DMS53 treated with DMSO at 0.1 percent for 48 hours (cell line): Measurements from ENCODE around the gene GGCX.

Source experiments
- DNase-seq: peaks from one replicate; lab custom pipeline; 2025; ENCODE audit not compliant: unreplicated experiment; lab: John Stamatoyannopoulos, UW

GGCX gene

GRCh38 chr2:85594715-85595300 is 33.5 kb upstream of the GGCX start:
- DNase-seq = no peak

GRCh38 chr2:85593023-85593422 is 31.7 kb upstream of the GGCX start:
- DNase-seq = no peak

- peak; percentile 50 for DNase-seq
These were observed 31.0 kb upstream of the GGCX start for GRCh38 chr2:85592299-85592698.

GRCh38 chr2:85591563-85591962 is 30.3 kb upstream of the GGCX start:
- no peak for DNase-seq

- peak; percentile 16 for DNase-seq
These were observed 29.7 kb upstream of the GGCX start for GRCh38 chr2:85590950-85591349.

- peak; percentile 96 for DNase-seq
These were observed 28.9 kb upstream of the GGCX start for GRCh38 chr2:85589982-85590791.

- DNase-seq = no peak
These were observed 27.9 kb upstream of the GGCX start for GRCh38 chr2:85589181-85589580.

- no peak for DNase-seq
These were observed 27.4 kb upstream of the GGCX start for GRCh38 chr2:85588645-85589044.

GRCh38 chr2:85588236-85588635 is 26.9 kb upstream of the GGCX start:
- no peak for DNase-seq

GRCh38 chr2:85585781-85586105 is 24.4 kb upstream of the GGCX start:
- no peak for DNase-seq

- peak; percentile 93 for DNase-seq
These were observed 23.8 kb upstream of the GGCX start for GRCh38 chr2:85584857-85585780.

GRCh38 chr2:85584354-85584856 is 23.1 kb upstream of the GGCX start, which contains the start of gene VAMP5:
Gene VAMP5, plus strand, starts transcription at chr2:85584431. Its CDS starts 60 bp downstream, at chr2:85584491.
- DNase-seq = no peak

GRCh38 chr2:85583667-85584353 is 22.5 kb upstream of the GGCX start:
- no peak for DNase-seq

GRCh38 chr2:85582492-85582891 is 21.2 kb upstream of the GGCX start:
- no peak for DNase-seq

GRCh38 chr2:85580206-85580605 is 18.9 kb upstream of the GGCX start:
- no peak for DNase-seq

GRCh38 chr2:85579266-85579935 is 18.1 kb upstream of the GGCX start:
- DNase-seq = no peak

- no peak for DNase-seq
These were observed 17.2 kb upstream of the GGCX start for GRCh38 chr2:85578243-85579180.

- peak; percentile 86 for DNase-seq
These were observed 16.3 kb upstream of the GGCX start, which contains the start of gene VAMP8 for GRCh38 chr2:85577386-85578242. Gene VAMP8, plus strand, starts transcription at chr2:85577586. Its CDS starts 61 bp downstream, at chr2:85577647.
